HepG2 (cell line): ENCODE measurements around the gene LRRC27. TPM values are rescaled to one million over a fixed set of nuclear protein-coding genes. Genes with fewer than 3 reads are reported as not detected.

Source experiments
- CENPX ChIP-seq: sonication (generic); formaldehyde crosslinking; IDR thresholded peaks from 2 replicates; pipeline ENCODE4 v1.9.0; 2021; ENCODE audit warnings: mild to moderate bottlenecking, missing genetic modification reagents, moderate library complexity
- DMAP1 ChIP-seq: IDR thresholded peaks from 2 replicates; pipeline ENCODE4 v1.6.1; 2016
- DZIP1 ChIP-seq: sonication (generic); formaldehyde crosslinking; IDR thresholded peaks from 2 replicates; pipeline ENCODE4 v1.5.0; 2020; ENCODE audit warnings: mild to moderate bottlenecking, missing genetic modification reagents
- ELF3 ChIP-seq: IDR thresholded peaks from 2 replicates; pipeline ENCODE4 v1.6.1; 2016; ENCODE audit warnings: missing genetic modification reagents, missing compliant biosample characterization
- HMGXB3 ChIP-seq: sonication (generic); formaldehyde crosslinking; IDR thresholded peaks from 2 replicates; pipeline ENCODE4 v1.4.0; 2020; ENCODE audit warnings: missing genetic modification reagents, borderline replicate concordance
- IRF2 ChIP-seq: IDR thresholded peaks from 2 replicates; pipeline ENCODE4 v1.6.1; 2018; ENCODE audit warnings: missing genetic modification reagents, missing compliant biosample characterization
- MLX ChIP-seq: IDR thresholded peaks from 2 replicates; pipeline ENCODE4 v1.6.1; 2016
- MXD3 ChIP-seq: IDR thresholded peaks from 2 replicates; pipeline ENCODE4 v1.6.1; 2016; ENCODE audit warnings: mild to moderate bottlenecking, missing biosample characterization, missing genetic modification reagents
- NKX3-1 ChIP-seq: sonication (generic); formaldehyde crosslinking; IDR thresholded peaks from 2 replicates; pipeline ENCODE4 v1.5.0; 2020; ENCODE audit warnings: missing genetic modification reagents
- PHF8 ChIP-seq: sonication (generic); formaldehyde crosslinking; IDR thresholded peaks from 2 replicates; pipeline ENCODE4 v1.5.0; 2020; ENCODE audit warnings: missing genetic modification reagents
- RELA ChIP-seq: sonication (generic); formaldehyde crosslinking; IDR thresholded peaks from 2 replicates; pipeline ENCODE4 v1.4.0; 2020; ENCODE audit warnings: missing genetic modification reagents
- SNAPC2 ChIP-seq: sonication (generic); formaldehyde crosslinking; IDR thresholded peaks from 2 replicates; pipeline ENCODE4 v1.8.1; 2022; ENCODE audit warnings: mild to moderate bottlenecking, missing genetic modification reagents
- SOX13 ChIP-seq, 3 experiments: fragments of 450-650 bp in 1 of 3; sonication (generic) in 1 of 3; formaldehyde crosslinking in 1 of 3; IDR thresholded peaks in 2 of 3; conservative IDR thresholded peaks in 1 of 3; 2 replicates each; pipeline versions ENCODE4 v1.5.0 to v1.6.1; 2016 to 2020; ENCODE audit warnings: antibody characterized with exemption in 1 of 3, mild to moderate bottlenecking in 1 of 3, missing compliant biosample characterization in 1 of 3, missing genetic modification reagents in 1 of 3, moderate library complexity in 1 of 3
- TEAD3 ChIP-seq: optimal IDR thresholded peaks from 2 replicates; pipeline ENCODE3; 2016; ENCODE audit warnings: borderline replicate concordance
- ZBTB44 ChIP-seq: sonication (generic); formaldehyde crosslinking; IDR thresholded peaks from 2 replicates; pipeline ENCODE4 v1.4.0; 2020; ENCODE audit warnings: missing genetic modification reagents
- ZNF235 ChIP-seq: sonication (generic); formaldehyde crosslinking; IDR thresholded peaks from 2 replicates; pipeline ENCODE4 v1.8.1; 2023; ENCODE audit warnings: mild to moderate bottlenecking, missing genetic modification reagents, borderline replicate concordance
- ZNF460 ChIP-seq: sonication (generic); formaldehyde crosslinking; IDR thresholded peaks from 2 replicates; pipeline ENCODE4 v1.5.1; 2020; ENCODE audit warnings: missing genetic modification reagents, mild to moderate bottlenecking, borderline replicate concordance
- ZNF484 ChIP-seq: sonication (generic); formaldehyde crosslinking; IDR thresholded peaks from 2 replicates; pipeline ENCODE4 v1.5.1; 2020; ENCODE audit warnings: mild to moderate bottlenecking, low read depth, missing genetic modification reagents, borderline replicate concordance
- ZNF589 ChIP-seq: sonication (generic); formaldehyde crosslinking; conservative IDR thresholded peaks from 2 replicates; pipeline ENCODE4 v1.8.0; 2022; ENCODE audit warnings: mild to moderate bottlenecking, moderate library complexity, missing genetic modification reagents
- polyA plus RNA-seq, 8 experiments: library from polyadenylated mRNA; depleted of rRNA in 3 of 8; stranded (reverse) in 7 of 8; unstranded in 1 of 8; fragments of >200 nt; fragmentation: Illumina TruSeq in 4 of 8; extraction: Trizol in 4 of 8; gene quantifications; 2 replicates each; pipeline versions ENCODE4 v1.2.1 to v1.2.3, GENCODE V29; 2011 to 2016; ENCODE audit warnings: low read depth in 4 of 8, missing spikeins in 1 of 8, mixed read lengths in 1 of 8; ENCODE audit not compliant: insufficient read depth in 1 of 8
- total RNA-seq, 5 experiments: library from RNA; depleted of rRNA; stranded (reverse); fragments of >200 nt; fragmentation: Illumina TruSeq; extraction: Trizol; gene quantifications; 2 replicates each; pipeline ENCODE4 v1.2.3, GENCODE V29; 2016; ENCODE audit warnings: low read depth in 1 of 5

LRRC27 gene
- total and polyA plus RNA-seq, 2 of the 13 experiments (the other 11 are each of a cell fraction or from before 2014, with no cell fraction given), result 4.2 to 4.6 TPM

GRCh38 chr10:132395704-132396493, 63.9 kb downstream of the LRRC27 start (continued):
- no peak; the same call in 1 of the 2 replicates for TF ChIP-seq DZIP1 (CRISPR knock-in tag)
- no peak for TF ChIP-seq SOX13 (IDR thresholded peaks at IDR 0.05)
- peak in 1 of 2 experiments; percentile 6; a peak in 1 of 4 replicates for TF ChIP-seq SOX13 (CRISPR knock-in tag; conservative IDR thresholded peaks at IDR 0.05 in 1 of 2, IDR thresholded peaks at IDR 0.05 in 1 of 2)
- TF ChIP-seq DMAP1 (CRISPR knock-in tag), result no peak; the same call in 1 of the 2 replicates
- no peak for TF ChIP-seq NKX3-1 (CRISPR knock-in tag)
- peak; percentile 85; the same call in 1 of the 2 replicates for TF ChIP-seq ZNF235 (CRISPR knock-in tag)
- no peak for TF ChIP-seq ZNF589
- no peak for TF ChIP-seq HMGXB3 (CRISPR knock-in tag)
- TF ChIP-seq MLX (CRISPR knock-in tag), result no peak
- TF ChIP-seq IRF2 (CRISPR knock-in tag), result no peak; the same call in 1 of the 2 replicates
- no peak for TF ChIP-seq ZNF460
- TF ChIP-seq MXD3, result no peak
- TF ChIP-seq ELF3 (CRISPR knock-in tag), result 0 out of 2 replicates have a peak, but pooled peaks have one; percentile 29
- no peak for TF ChIP-seq ZBTB44 (CRISPR knock-in tag)
- TF ChIP-seq SNAPC2 (CRISPR knock-in tag), result no peak
- no peak for TF ChIP-seq RELA (CRISPR knock-in tag)
- TF ChIP-seq ZNF484 (CRISPR knock-in tag), result no peak
- no peak for TF ChIP-seq CENPX
- peak; percentile 78 for TF ChIP-seq PHF8 (CRISPR knock-in tag)
- no peak for TF ChIP-seq TEAD3 (CRISPR knock-in tag)
